Fibroblast of gingiva (primary cell): Measurements from ENCODE around the gene TMX1.
A peak's percentile ranks its signal among the peaks of the same experiment; 100 is the strongest.
"Not testable (repeated sequence)": the region's sequence is repeated elsewhere in the genome, so short reads cannot be mapped to it uniquely, and the experiment has no call there.

ENCODE experiments used
- DNase-seq: peaks from one replicate; pipeline ENCODE4 v3.0.0-alpha.2; 2011; ENCODE audit warnings: low read depth

TMX1 gene, protein sequence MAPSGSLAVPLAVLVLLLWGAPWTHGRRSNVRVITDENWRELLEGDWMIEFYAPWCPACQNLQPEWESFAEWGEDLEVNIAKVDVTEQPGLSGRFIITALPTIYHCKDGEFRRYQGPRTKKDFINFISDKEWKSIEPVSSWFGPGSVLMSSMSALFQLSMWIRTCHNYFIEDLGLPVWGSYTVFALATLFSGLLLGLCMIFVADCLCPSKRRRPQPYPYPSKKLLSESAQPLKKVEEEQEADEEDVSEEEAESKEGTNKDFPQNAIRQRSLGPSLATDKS

DNA sequence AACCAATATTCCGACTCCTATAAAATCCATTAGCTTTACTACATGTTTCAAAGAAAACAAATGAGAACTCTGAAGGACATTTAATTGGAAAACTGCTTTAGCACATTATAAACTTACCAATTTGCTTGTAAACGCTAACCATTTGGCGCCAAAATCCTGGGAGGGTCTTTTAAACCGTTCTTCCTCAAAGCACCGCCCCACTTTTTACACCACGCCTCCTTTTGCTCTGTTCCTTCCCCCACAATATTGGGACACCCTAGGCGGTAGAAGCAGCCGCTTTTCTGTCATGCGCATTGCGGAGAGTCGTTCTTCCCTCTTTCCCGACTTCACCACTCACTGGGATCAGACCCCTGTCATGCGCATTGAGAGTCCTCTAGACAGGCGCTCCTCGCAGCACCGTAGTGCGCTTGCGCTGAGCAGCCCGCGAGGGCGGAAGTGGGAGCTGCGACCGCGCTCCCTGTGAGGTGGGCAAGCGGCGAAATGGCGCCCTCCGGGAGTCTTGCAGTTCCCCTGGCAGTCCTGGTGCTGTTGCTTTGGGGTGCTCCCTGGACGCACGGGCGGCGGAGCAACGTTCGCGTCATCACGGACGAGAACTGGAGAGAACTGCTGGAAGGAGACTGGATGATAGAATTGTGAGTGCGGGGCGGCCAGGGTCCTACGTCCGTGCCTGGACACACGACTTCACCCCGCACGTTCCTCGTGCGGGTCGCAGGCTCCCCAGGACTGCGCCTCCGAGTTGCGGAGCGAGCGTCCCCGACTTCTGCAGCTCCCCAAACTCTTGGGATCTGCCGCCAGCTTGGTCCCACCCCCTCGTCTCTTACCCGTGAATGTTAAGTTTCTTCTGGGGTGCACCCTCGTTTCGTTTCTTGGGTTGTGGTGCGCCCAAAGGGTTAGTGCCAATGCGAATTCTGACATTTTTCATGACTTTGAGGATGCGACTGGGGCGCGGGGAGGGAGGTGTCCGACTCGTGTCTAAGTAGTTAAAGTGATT, at the start of gene TMX1:
TMX1 (plus strand) TSS at position 435 of the 991 bp plus-strand sequence; CDS start at position 481, 46 bp downstream.
- DNase-seq = peak; percentile 98

DNA sequence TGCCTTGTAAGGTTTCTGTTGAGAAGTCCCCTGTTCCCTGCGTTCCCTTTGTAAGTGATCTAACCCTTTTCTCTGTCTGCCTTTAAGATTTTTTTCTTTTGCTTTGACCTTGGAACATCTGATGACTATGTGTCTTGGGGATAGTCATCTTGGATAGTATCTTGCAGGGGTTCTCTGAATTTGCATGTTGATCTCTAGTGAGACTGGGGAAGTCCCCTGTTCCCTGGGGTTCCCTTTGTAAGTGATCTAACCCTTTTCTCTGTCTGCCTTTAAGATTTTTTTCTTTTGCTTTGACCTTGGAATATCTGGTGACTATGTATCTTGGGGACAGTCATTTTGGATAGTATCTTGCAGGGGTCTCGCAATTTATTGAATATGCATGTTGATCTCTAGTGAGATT, 38.2 kb upstream of the TMX1 start:
- no peak for DNase-seq

DNA sequence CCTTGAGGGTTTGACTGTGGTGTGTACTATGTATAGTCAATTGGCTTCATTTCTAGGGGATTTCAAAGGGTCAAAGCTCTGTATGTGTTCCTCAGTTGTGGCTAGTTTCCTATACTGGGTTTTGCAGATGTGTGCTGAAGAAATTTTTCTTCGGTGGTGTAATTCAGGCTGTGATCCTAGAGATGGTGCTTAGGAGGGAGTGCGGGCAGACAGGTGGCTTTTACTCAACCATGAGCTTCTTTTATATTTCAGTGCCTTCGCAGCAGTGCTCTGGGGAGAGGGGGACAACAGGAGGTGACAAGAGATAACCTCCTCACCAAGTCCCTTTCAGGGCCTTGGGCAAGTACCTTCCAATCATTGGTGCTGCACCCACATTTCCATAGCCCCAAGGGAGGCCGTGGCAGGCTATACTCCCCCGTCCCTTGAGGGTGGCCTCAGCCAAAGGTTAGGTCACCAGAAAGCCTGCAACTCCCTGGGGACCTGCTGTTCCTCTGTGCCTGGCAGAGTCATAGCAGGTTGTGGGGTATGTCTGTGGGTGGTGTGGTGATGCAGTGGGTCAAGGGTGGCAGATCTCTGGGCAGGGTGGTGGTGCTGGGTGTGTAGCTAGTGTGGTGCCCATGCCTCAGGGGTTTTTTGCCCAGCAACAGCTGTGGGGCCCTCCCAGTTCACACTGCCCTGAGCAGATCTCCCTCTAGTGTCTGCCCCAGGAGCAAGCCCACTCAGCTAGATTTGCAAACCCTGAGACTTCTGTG, 37.0 kb upstream of the TMX1 start:
- no peak for DNase-seq

DNA sequence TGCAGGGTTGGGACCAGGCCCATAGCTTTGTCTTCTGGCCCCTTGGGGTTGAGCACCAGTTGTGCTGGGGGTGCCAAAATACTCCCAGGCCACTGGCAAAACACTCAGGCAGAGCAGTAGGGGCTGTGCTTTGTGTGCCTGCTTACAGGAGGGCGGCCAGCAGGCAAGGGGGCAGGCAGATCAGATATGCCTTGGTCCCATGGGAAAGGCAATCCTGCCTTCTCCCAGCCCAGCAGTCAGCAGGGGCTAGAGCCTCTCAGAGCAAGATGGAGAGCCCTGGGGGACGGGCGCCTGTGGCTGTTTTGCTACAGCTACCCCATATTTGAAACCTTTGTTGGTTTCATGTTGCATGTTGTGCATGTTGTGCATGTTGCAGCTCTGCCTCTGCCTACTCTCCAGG, 36.2 kb upstream of the TMX1 start:
- no peak for DNase-seq

DNA sequence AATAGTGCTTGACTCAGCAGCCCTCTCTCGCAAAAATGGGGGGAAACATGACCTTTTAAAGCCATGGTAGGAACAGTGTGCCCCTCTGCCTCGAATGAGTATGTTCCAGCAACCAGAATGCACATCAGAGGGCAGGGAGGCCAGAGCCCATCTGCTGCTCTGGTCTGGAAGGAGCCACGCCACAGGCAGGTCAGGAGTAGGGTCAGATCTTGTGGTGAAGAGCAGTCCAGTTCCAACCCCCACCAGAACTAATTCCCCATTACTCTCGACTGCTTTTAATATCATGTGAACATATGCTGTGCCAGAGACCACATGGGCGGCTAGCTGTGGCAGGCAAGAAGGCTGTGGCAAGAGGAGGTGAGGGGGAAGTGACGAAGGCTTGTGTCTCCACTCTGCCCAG, 34.6 kb upstream of the TMX1 start:
- no peak for DNase-seq

DNA sequence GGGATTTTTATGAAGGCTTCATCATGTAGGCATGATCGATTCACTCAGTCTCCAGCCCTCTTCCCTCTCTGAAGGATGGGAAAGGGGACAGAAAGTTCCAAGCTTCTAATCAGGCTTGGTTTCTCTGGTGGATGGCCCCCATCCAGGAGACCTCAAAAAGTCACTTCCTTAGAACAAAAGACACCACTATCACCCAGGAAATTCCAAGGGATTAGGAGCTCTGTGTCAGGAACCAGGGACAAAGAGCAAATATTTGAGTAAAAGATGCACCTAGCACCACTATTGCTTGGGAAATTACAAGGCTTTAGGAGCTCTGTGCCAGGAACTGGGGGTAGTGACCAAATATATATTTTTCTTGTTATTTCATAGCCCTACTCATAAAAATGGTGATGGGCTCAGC, 33.6 kb upstream of the TMX1 start:
- no peak for DNase-seq

DNA sequence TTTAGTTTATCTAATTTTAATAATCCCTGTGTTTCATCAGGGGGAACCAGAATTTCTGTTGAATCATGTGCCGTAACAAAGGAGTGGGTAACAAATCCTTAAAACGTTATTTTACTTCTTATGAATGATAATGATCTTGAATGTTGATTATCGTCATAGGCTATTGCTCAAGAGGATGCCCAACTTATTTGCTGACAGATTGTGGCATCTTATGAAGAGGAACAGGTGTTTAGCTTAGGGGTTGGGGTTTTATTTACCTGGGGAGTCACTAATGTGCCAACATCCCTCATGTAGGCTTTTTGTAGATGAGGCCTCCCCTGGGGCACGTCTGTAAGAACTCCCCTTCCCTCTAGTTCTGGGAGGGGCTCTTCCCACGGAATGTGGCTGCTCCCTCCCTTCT, 32.4 kb upstream of the TMX1 start:
- DNase-seq = no peak

DNA sequence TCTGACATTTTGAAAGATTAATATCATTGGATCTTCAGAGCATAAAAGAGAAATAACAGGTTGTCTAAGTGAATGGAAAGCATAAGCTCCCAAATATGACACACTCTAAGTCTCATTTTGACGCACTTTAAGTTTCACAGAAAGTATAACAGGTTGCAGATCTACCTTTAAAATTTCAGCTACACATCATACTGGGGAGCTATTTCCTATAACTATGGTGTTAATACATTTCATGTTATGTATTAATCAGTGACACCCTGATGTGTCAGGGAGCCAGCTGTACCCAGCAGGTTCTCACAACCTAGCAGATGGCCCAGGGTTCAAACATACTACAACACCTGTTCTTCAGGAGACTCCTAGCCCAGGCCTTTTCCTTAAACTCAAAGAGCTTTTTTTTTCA, 31.1 kb upstream of the TMX1 start:
- DNase-seq = no peak

DNA sequence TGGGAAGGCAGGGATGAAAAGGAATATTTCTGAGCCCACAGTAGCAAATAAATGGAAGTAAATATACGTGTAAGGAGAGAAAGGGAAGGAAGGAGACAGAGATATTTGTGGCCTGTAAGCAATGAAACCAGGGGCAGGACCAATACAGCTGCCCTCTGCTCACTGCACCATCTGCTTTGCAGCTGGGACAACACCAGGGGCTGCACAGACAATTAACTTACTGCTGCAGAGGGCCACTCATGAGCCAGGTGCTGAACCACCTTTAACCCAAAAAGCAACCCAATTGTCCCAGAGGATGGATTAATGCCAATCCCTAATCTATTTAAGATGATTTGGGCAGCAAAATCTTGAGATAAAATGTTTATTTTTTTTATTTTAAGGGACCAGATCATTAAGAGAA, 30.6 kb upstream of the TMX1 start:
- no peak for DNase-seq

DNA sequence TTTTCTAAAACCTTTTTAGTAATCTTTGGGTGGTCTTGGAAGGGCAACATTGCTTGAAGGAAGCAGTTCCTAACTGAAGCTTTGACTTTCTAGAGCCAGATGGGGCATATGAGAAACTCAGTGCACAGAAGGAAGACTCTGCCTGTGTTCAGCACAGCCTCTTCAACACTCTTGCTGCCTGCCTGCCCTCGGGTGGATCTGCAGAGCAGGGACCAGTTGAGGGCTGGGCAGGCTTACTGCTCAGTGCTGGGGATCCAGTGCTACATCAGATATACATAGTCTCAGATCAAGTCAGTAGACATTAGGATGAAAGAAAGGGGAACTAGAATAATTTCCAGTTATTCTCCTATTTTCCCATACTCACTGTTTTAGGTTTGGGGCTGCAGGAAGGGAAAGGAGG, 29.5 kb upstream of the TMX1 start:
- DNase-seq = no peak

DNA sequence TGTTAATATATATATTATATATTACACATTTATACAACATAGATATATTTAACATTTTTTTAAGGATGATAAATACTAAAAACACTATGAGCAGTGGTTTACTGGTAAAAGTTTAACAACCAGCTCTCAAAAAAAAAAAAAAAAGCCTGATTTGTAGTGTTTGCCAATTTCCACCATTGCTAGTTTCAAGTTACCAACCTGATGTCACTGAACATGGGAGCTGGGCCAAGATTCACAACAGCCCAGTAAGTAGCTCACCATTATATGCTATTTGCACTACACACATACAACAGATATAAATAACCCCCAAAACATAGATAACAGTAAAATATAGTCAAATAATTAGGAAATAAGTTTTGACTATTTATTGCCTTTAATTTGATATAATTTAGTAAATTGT, 28.9 kb upstream of the TMX1 start:
- peak; percentile 54 for DNase-seq

DNA sequence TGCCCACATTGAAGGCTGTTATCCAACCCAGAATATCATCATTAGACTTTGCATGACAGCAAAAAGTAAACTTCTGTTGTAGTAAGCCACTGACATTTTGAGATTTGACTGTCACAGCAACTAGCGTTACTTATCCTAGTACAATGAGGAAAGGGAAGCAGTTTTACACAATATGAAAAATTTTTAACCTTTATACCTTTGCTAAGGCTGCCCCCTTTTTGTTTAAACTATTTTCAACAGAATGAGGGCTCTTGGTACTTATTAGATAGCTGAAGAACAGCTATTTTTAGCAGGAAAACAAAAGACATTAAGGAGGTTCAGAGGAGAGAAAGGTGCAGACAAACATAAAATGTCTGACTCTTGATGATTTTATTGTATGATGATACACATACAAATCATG, 23.4 kb upstream of the TMX1 start:
- DNase-seq = no peak

DNA sequence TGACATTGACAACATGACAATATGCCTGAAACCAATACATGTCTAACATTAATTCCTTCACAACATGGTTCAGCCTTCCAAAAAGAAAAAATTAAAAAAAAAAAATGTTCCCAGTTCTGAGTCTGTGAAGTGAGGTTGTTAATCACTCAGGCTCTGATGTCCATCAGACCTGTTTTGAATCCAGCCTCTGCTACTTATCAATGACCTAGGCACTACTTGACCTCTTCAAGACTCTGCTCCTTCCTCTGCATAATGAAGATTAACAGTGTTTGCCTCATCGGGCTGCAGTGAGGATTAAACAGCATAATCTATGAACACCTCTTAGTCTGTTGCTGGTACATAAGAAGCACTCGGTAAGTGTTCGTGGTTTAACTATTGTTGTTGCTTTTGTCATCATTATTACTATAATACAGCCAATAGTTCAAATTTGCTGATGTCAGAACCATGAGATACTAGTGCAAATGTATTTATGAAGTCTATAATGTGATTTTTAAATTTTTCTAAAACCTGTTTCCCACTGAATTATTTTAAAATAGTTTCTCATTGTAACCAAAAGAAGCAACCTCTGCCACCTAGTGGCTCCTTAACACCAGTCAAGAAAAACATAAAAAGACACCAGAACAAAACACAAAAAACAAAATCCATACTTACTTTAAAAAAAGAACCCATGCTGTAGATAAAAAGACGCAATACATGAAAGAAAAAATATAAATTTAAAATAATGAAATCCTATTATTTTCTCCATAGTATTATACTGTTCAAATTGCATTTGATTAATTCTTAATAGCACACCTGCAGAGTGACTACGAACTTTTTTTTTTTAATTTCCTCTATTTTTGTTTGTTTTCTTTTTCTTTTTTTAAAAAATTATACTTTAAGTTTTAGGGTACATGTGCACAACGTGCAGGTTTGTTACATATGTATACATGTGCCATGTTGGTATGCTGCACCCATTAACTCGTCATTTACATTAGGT, 20.3 kb upstream of the TMX1 start:
- DNase-seq = peak; percentile 20

DNA sequence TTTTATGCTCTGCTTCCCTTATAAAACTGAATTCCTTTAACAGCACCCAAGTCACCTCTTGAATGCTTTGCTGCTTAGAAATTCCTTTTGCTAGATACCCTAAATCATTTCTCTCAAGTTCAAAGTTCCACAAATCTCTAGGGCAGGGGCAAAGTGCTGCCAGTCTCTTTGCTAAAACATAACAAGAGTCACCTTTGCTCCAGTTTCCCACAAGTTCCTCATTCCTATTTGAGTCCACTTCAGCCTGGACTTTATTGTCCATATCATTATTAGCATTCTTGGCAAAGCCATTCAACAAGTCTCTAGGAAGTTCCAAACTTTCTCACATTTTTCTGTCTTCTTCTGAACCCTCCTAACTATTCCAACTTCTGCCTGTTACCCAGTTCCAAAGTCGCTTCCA, 16.6 kb upstream of the TMX1 start:
- not testable (repeated sequence) for DNase-seq

DNA sequence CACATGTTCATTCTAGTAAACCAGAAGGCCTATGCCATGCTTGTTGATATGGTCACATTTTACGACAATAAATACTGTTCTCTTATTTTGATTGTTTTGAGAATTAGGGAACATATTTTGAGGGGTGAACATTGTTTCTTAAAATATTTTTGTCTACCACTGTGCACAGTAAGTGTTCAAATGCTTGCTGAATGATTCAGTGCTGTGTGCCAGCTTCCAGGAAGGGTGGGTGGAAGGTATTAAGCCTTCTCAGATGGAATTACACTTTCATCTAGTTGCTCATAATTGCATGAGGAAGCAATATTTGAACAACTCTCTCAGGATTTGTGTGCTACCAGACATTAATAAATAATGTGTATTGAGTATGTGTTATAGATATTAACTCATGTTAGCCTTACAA, 15.5 kb upstream of the TMX1 start:
- peak; percentile 41 for DNase-seq

DNA sequence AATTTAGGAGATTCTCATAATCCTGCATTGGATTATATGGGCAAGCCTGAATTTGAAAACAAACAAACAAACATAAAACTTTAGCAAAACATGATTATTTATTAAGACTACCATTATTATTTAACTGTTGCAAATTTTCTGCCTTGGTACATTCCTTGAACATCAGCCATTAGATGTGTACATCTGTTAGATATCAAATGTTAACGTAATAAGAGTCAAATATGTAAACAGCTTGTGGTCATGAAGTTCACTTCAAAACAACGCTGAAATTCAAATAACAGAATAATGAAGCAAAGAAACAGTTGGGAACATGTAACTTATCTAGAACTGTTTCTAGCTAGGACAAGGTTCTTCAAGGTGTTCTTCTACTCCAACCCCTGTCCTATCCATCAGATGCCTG, 14.3 kb upstream of the TMX1 start:
- peak; percentile 79 for DNase-seq

DNA sequence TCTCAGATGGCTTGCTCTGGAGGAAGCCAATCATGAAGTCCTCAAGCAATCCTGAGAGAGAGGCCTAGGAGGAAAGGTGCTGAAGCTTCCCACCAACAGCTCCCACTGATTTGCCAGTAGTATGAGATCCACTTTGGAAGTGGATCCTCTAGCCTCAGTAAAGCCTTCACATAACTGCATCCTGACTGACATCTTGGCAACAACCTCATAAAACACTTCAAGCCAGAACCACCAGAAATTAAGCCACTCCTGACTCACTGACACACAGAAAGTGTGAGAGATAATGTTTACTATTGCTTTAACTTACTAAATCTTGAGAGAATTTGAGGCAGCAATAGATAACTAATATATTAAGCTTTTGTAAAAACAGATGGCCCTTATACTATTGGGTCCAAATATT, 11.7 kb upstream of the TMX1 start:
- no peak for DNase-seq

DNA sequence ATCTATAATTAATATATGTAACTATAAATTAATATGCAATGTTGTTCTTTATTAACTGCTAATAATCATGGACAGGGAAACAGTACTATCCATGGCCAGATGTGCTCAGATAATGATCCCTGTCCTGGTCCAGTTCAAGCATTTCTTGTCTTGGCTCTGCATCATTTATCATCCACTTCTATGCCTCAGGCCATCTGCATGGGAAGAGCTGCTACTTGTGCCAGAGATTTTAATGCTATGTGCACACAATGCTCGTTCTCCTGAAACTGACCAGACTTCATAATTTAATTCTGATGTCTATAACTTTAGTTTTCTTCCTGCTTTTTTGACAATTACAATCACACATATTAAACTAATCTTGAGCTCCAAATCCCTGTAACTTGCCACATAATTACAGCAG, 11.2 kb upstream of the TMX1 start:
- peak; percentile 81 for DNase-seq

DNA sequence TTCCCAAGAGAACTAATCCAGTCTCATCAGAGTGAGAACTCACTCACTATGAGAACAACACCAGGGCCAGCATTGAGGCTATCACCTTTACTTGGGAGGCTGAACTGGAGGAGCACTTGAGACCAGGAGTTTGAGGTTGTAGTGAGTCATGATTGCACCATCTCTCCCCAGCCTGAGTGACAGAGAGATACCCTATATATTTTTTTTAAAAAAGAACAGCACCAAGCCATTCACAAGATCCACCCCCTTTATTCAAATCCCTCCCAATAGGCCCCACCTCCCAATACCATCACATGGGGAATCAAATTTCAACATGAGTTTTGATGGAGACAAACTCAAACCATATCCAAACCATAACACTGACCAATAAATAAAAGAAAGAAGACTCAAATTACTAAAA, 3.7 kb upstream of the TMX1 start:
- no peak for DNase-seq

DNA sequence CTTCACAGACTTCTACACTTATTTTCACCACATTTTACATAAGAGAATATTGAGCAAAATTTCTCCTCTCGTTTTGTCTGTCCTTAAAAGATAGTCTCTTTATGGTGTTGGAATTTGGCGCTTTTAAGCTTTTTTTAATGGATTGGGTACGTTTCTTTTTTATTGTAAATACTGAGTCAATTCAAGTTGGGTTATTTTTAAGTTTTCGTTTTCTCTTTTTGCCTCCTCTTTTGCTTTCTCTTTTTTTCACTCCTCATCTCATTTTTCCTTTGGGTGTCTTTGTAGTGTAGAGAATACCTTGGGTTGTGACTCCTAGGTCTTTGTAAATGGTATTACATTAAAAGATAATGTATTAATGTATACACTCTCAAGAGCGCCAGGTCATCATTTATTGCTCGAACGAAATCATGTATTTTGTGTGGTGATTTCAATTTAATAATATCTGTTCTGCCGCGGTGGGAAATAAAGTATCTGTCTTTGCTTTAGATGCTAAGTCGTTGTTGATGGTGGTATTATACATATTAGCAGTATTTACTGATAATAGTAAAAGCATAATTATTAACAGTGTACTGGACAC, 845 bp downstream of the TMX1 start:
- DNase-seq = no peak
